MV-4-11 (cell line): ENCODE data around the gene CYB561D2.

Experiments
- DNase-seq: peaks from one replicate; lab custom pipeline; 2025; lab: John Stamatoyannopoulos, UW

CYB561D2 gene

GRCh38 chr3:50323614-50324199 is 27.0 kb upstream of the CYB561D2 start:
- DNase-seq: no peak

- DNase-seq: peak; percentile 46
Observed at GRCh38 chr3:50324351-50325112, 26.1 kb upstream of the CYB561D2 start.

GRCh38 chr3:50325113-50325480 is 25.6 kb upstream of the CYB561D2 start:
- no peak for DNase-seq

- DNase-seq: no peak
Observed at GRCh38 chr3:50325497-50326181, 25.0 kb upstream of the CYB561D2 start.

- no peak for DNase-seq
Observed at GRCh38 chr3:50326182-50326541, 24.5 kb upstream of the CYB561D2 start.

- no peak for DNase-seq
Observed at GRCh38 chr3:50327129-50327528, 23.5 kb upstream of the CYB561D2 start.

GRCh38 chr3:50327943-50328691 is 22.5 kb upstream of the CYB561D2 start, which contains the start of gene TUSC2:
TUSC2 (minus strand) TSS chr3:50328223; CDS start chr3:50328099, 124 bp downstream.
- DNase-seq: peak; percentile 95

- DNase-seq: no peak
Observed at GRCh38 chr3:50330330-50330729, 20.3 kb upstream of the CYB561D2 start.

- no peak for DNase-seq
Observed at GRCh38 chr3:50331364-50331907, 19.2 kb upstream of the CYB561D2 start.

- no peak for DNase-seq
Observed at GRCh38 chr3:50333744-50334328, 16.8 kb upstream of the CYB561D2 start.

GRCh38 chr3:50334339-50335075 is 16.2 kb upstream of the CYB561D2 start:
- no peak for DNase-seq

- no peak for DNase-seq
Observed at GRCh38 chr3:50336452-50337174, 14.0 kb upstream of the CYB561D2 start.

GRCh38 chr3:50337175-50337861 is 13.3 kb upstream of the CYB561D2 start:
- peak; percentile 98 for DNase-seq

- peak; percentile 47 for DNase-seq
Observed at GRCh38 chr3:50338965-50339364, 11.7 kb upstream of the CYB561D2 start.

- DNase-seq: no peak
Observed at GRCh38 chr3:50339485-50340146, 11.0 kb upstream of the CYB561D2 start.

- DNase-seq: no peak
Observed at GRCh38 chr3:50340147-50340447, 10.6 kb upstream of the CYB561D2 start.

GRCh38 chr3:50340448-50341329 is 10.0 kb upstream of the CYB561D2 start, which contains the start of gene RASSF1:
RASSF1 (minus strand) TSS chr3:50340836; CDS start chr3:50340805, 31 bp downstream.
- DNase-seq: peak; percentile 96

- DNase-seq: no peak
Observed at GRCh38 chr3:50341537-50341936, 9.1 kb upstream of the CYB561D2 start.
